HG03135 (cell line): Measurements from ENCODE around the gene CBX2.

Experiments used
- ATAC-seq: cut with Tn5 transposase; IDR thresholded peaks from one replicate; pipeline ENCODE4 v1.9.1; 2021; ENCODE audit warnings: mild to moderate bottlenecking, moderate library complexity; ENCODE audit not compliant: unreplicated experiment

CBX2 gene

DNA sequence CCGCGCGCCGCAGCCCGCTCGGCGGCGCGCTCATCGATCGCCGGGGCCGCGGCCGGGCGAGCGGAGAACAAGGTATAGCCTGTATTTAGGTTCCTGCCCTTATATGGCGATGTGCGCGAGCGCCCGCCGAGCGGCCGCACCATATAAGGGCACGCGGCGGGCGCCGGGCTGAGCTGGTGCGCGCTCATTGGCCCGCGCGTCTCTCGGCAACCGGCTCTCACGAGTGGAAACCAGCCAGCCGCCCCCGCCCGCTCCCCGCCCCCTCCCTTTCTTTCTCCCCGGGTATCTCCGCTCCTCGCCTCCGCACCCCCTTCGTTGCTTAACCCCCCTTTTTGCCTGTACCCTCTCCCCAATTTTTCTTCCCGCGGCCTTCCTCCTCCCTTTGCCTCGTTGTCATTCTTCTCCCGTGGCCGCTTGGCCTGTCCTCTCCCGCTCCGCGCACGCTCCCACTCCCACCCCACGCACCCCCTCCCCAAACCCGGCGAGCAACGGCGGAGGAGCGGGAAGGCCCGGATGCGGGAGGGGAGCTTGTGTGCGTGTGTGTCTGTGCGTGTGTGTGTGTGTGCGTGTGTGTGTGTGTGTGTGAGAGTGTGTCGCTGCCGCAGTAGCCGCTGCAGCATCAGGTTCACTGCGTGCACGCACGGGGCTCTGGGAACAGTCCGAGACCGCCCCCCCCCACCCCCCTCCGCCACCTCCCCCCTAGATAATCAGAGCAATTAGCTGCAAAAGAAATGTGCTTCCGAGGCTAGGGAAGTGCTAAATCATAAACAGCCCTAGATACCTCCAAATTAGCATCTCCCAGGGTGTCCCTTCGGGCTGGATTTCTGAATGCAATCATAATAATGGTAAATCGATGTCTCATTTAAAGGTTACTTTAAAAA, 32.4 kb downstream of the CBX2 start:
- ATAC-seq, result peak; percentile 67

GRCh38 chr17:79811011-79811867, 33.3 kb downstream of the CBX2 start:
- no peak for ATAC-seq

DNA sequence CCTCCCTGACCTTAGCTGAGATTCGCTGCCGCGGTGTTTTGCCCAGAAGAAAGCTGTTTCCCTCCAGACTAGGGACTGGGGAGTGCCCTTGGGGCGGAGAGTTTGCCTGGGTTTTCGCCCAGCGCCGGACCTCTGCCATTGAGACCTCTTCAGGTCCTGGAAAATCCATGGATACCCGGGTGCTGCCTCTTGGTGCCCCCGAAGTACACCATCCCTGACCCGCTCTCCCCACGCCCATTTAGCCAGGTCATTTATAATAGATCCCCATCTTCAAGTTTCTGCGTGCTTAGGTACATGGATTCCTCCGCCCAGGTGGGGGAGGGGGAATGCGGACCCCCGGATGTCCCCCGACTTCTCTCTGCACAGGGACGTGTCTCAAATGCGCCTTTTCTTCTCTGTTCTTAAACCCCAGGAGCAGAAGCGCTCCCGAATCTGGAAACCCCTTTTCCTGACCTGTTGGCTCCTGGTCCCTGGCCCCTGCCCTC, 34.0 kb downstream of the CBX2 start:
- ATAC-seq, result no peak

GRCh38 chr17:79812353-79813258, 34.7 kb downstream of the CBX2 start:
- no peak for ATAC-seq

- ATAC-seq, result no peak
Observed at GRCh38 chr17:79813297-79814126, 35.6 kb downstream of the CBX2 start.

DNA sequence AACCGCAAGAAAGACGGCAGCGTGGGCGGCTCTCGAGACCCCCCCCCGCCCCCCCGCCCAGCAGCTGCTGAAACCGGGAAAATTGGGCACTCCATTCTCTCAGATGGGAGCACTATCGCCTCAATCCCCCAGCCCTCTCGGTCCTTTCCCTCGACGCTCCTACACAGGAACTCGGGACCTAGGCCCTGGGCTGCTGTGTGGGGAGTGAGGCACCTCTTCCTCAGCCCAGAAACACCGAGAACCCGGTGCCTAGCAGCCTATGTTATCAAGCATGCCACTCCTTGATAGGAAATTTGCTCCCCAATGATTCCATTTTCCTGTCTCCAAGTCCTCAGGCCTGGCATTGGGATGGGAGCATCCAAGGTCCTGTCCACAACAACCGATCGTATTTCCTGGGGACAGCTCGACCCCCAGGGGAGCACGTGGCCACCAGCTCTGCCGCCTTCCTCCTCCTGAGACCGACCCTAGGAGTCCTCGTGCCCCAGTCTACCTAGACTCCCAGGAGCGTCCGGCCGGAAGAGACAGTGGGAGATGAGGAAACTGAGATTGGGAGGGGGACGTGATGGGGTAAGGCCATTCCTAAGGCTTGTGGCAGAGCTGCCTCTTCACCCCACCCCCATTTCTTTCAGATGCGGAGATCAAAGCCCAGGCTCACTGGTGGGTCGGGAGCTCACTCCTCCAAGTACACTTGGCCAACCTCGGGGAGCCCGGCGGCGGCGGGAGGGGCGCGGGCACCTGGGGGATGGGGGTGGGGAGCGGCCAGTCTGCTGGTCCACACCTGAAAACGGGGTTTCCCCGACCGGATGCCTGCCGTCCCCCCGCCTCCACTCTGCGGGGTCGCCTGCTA, 36.4 kb downstream of the CBX2 start:
- ATAC-seq, result no peak

DNA sequence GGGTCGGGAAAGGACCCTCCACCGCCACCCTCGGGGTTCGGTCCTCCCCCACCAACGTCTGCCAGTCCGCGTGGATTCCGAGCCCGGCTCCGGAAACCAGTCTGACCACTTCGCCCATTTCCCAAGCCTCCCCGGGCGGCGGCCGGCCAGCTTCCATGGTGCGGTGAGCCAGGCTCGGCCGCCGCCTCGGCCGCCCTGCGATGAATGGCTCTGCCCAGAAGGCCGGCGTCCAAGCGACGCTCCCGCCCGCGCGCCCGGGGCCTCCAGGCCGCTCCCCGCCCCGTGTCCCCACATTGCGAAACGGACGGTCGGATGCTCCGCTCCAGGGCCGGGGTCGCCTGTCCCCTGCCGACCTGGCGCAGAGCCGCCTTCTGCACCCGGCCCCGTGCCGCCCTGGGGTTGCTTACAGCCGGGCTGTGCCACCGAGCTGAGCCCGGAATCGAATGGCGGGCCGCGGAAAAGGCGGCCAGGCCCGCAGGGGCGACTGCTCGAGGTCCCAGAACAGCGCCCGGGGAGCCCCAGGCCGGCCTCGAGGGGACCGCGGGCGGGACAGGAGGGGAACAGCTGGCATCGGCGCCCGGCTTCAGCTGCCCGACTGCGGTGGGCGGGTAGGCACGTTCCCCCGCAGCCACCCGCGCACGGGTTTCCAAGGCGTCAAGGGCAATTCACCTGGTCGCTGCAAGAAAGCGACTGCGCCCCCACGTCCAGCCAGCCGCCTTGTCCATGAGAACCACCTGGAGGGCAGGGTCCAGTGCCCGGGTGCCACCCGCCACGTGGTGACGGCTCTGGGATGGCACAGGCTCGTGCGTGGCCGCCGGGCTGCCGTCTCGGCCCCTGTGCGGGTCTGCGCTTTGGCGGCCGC, 37.3 kb downstream of the CBX2 start:
- no peak for ATAC-seq

DNA sequence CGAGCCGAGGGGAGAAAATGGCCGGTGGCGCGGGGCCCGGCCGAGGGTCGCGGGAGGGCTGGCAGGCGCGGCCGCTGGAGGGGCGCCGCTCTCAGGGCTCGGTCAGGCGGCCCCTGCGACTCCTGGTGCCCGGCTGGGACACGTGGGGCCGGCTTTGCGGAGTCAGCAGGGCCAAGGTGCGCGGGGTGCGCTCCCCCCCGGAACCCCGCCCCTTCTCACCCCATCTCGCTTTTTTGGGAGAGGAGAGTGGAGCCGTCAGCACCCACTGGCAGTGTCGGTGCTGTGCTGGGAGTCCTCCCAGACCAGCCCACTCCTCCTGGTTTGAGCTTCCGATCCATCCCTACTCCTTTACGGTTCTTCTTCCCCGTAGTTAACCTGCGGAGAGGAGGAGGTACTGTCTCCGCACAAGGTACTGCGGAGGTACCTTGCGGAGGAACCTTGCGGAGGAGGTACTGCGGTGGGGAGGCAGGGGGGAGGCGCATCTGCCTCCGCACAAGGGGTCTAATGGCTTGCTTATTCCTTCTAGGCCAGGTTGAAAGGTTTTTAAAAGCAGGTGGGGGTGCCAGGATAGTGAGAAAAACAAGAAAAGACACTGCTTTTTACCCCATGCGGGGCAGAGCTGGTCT, 38.0 kb downstream of the CBX2 start:
- no peak for ATAC-seq

DNA sequence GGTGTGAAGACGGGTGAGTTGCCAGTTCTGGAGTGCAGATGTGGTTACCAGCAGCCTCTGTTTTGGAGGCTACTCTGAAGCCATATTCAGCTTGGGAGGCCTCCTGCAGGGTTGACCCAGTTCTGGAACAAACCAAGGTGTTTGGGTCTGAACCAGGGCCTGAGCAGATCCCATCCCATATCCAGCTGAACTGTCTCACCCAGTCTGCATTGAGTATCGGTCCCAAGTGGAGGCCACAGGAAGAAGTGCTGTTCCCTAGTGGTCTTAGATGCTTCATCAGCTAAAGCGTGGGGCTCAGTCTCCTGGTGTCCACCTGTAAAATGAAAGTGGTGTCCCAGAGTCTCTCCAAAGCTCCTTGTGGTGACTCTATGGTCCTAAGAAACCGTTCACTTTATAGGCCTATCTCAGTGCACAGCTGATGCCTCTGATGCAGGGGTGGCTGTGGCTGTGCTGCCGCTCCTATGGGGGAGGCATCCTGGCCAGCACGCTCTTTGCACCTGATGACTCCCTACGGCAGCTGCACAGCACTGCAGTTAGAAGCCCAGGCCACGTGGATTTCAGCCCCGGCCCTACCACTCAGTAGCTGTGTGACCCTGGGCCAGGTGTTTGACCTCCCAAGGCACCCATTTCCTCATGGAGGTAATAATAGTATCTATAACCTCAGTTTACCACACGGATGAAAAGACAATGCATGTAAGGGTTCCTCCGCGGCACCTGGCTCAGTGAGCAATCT, 40.2 kb downstream of the CBX2 start:
- no peak for ATAC-seq

- ATAC-seq, result no peak
Observed at GRCh38 chr17:79819085-79819484, 41.1 kb downstream of the CBX2 start.

GRCh38 chr17:79819534-79820276, 41.8 kb downstream of the CBX2 start:
- no peak for ATAC-seq

DNA sequence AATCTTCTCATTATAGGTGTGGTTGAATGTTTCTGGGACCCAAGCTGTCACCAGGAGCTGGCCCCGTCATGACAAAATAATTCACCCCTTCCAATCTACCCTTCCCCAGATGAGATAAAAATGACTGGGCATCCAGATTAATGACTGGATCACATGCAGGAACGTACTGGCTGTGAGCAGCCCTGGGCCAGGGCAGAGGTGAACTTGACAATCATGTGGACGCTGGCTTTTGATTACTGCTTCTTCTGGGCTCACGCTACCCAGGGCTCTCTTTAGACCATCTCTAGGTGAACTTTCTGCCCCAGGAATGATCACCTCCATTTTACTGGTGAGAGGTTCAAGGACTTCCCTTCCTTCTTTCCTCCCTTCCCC, 43.0 kb downstream of the CBX2 start:
- no peak for ATAC-seq

- ATAC-seq, result no peak
Observed at GRCh38 chr17:79821331-79822095, 43.6 kb downstream of the CBX2 start.

- ATAC-seq, result no peak
Observed at GRCh38 chr17:79822583-79823124, 44.7 kb downstream of the CBX2 start.

- ATAC-seq, result no peak
Observed at GRCh38 chr17:79824234-79824633, 46.3 kb downstream of the CBX2 start.
